ENCODE data around the gene SYNDIG1. TPM values are rescaled to one million over a fixed set of nuclear protein-coding genes. Genes with fewer than 3 reads are reported as not detected.
"Not testable (repeated sequence)": the region's sequence is repeated elsewhere in the genome, so short reads cannot be mapped to it uniquely, and the experiment has no call there.

The SYNDIG1 gene
- polyA plus RNA-seq, 1 experiment: 1.7 TPM

DNA sequence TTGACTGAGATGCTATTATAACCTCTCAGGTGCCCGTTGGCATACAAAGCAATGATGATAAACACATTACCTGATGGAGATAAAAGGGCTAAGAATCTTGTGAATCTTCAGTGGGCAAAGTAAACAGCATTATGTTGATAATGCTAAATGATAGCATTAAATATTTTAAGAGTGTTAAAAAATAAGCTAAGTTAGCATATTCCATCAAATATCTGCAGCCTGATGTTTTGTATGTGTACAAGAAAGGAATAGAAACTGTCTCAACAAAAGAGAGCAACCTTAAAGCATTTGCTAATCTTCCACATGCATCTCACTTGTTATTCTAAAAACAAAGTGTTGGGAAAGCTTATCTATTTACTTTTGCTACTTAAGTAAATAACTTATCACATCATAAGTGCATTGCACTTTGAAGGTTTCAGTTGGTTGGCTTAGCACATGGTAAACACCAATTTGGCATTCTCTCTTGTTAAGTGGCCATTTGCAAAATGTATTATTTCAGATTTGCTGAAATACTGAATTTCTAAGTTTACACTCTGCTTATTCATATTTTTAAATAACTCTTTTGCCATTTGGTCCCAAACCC is 151.6 kb downstream of the SYNDIG1 start:
- H3K27me3 ChIP-seq (ENCODE audit: control insufficient read depth, insufficient read depth, low read length): peaks cover 7% of the 10 kb centered on the region
- no peak for DNase-seq (ENCODE audit: low read depth)
- TF ChIP-seq CTCF (IDR thresholded peaks at IDR 0.05; ENCODE audit: insufficient read depth, low read depth, low read length): no peak
- POLR2A ChIA-PET: no interaction called here
- H3K36me3 ChIP-seq (ENCODE audit: control insufficient read depth, insufficient read depth, low read length): no peaks in the 10 kb centered on the region
- no peak overlapping the region for H3K4me3 ChIP-seq (ENCODE audit: low read depth, low read length)
- CTCF ChIA-PET: interaction anchor here (1.3 kb wide), 1 partner anchor 11 kb away, joined by 4 read pairs; no protein-coding TSS in a partner anchor

- POLR2A ChIA-PET: no interaction called here
- Histone ChIP-seq H3K36me3 (ENCODE audit: control insufficient read depth, insufficient read depth, low read length) (no peaks in the 10 kb centered on the region), H3K27me3 (ENCODE audit: control insufficient read depth, insufficient read depth, low read length) (peaks cover 5% of the 10 kb centered on the region; the same call in 1 of the 2 replicates), H3K4me3 (ENCODE audit: low read depth, low read length) (no peak overlapping the region)
- TF ChIP-seq CTCF (IDR thresholded peaks at IDR 0.05; ENCODE audit: insufficient read depth, low read depth, low read length): no peak
- DNase-seq (ENCODE audit: low read depth): no peak
- CTCF ChIA-PET: no interaction called here
Measured at GRCh38 chr20:24622856-24623255, 153.4 kb downstream of the SYNDIG1 start.

DNA sequence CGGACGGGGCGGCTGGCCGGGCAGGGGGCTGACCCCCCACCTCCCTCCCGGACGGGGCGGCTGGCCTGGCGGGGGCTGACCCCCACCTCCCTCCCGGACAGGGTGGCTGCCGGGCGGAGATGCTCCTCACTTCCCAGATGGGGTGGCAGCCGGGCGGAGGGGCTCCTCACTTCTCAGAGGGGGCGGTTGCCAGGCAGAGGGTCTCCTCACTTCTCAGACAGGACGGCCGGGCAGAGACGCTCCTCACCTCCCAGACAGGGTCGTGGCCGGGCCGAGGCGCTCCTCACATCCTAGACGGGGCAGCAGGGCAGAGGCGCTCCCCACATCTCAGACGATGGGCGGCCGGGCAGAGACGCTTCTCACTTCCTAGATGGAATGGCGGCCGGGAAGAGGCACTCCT is 156.7 kb downstream of the SYNDIG1 start:
- CTCF ChIA-PET; DNase-seq (ENCODE audit: low read depth); H3K4me3 ChIP-seq (ENCODE audit: low read depth, low read length); POLR2A ChIA-PET; H3K27me3 ChIP-seq (ENCODE audit: control insufficient read depth, insufficient read depth, low read length); H3K36me3 ChIP-seq (ENCODE audit: control insufficient read depth, insufficient read depth, low read length): not testable (repeated sequence)

GRCh38 chr20:24627291-24627690 is 157.9 kb downstream of the SYNDIG1 start:
- ChIA-PET CTCF (no interaction called here), POLR2A (no interaction called here)
- Histone ChIP-seq H3K4me3 (ENCODE audit: low read depth, low read length) (no peak overlapping the region), H3K36me3 (ENCODE audit: control insufficient read depth, insufficient read depth, low read length) (no peaks in the 10 kb centered on the region), H3K27me3 (ENCODE audit: control insufficient read depth, insufficient read depth, low read length) (0 out of 2 replicates have a peak, but pooled peaks cover under 1% of the 10 kb centered on the region)
- no peak for TF ChIP-seq CTCF (IDR thresholded peaks at IDR 0.05; ENCODE audit: insufficient read depth, low read depth, low read length)
- DNase-seq (ENCODE audit: low read depth): no peak

DNA sequence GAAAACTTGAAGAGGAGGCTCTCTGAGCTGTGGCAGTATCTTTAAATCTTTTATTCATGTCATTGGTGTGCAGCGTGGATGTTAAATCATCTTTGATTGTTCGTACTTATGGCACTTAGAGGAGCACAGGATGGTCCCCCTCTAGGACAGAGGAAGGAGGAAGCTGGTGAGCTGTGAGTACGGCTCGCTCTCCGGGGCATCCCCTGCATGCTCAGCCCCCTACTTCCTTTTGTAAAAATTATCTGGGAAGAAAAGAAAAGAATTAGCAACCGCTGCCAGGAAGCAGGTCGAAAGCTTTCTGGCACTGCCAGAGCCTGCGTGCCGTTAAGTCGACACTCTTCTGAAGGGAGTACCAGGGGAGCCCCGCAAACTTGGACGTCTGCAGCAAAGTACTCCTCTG is 158.5 kb downstream of the SYNDIG1 start:
- CTCF ChIA-PET: no interaction called here

More for the DNA sequence above, 158.5 kb downstream of the SYNDIG1 start:
- Histone ChIP-seq H3K4me3 (ENCODE audit: low read depth, low read length) (no peak overlapping the region), H3K27me3 (ENCODE audit: control insufficient read depth, insufficient read depth, low read length) (no peaks in the 10 kb centered on the region), H3K36me3 (ENCODE audit: control insufficient read depth, insufficient read depth, low read length) (no peaks in the 10 kb centered on the region)
- TF ChIP-seq CTCF (IDR thresholded peaks at IDR 0.05; ENCODE audit: insufficient read depth, low read depth, low read length): no peak
- no peak for DNase-seq (ENCODE audit: low read depth)
- POLR2A ChIA-PET: no interaction called here

Measured in BJ (cell line).